ENCODE results near the gene KCTD5.

The KCTD5 gene

DNA sequence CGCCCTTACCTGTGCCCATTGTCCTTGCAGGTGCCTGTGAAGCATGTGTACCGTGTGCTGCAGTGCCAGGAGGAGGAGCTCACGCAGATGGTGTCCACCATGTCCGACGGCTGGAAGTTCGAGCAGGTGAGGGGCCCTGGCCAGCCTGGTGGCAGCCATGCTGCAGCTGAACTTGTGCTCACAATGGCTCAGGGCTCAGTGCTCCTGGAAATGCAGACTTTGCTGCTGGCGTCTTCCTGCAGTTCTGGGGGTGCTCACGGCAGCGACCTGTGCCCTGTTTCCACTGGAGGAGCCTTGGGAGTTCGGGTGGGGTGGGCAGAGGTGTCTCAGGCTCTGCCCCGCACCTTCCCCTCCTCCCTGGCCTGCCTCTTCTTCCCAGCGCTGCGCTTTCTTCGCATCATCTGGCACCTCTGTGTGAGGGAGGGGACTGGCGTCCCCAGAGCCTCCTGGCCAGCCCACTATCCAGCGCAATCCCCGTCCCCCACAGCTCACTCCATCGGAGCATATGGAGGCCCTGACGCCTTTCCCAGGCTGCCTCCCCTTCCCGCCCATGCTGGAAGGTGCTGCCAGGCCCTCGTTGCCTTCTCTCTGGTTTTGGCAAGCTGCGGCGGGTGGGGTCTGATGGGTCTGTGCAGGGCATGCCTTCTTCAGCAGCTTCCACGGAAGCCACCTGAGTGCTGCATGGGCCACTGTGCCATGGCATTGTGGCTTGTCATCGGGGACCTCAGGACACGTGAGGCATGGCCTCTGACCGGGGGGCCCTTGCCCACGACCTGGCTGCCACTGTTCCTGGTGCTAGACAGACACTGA, 17.7 kb downstream of the KCTD5 start:
- Histone ChIP-seq H3K9me3 (ENCODE audit: control insufficient read depth, insufficient read depth, low read length) (no peaks in the 10 kb centered on the region), H3K4me1 (ENCODE audit: control insufficient read depth, insufficient read depth, low read length) (no peaks in the 10 kb centered on the region), H3K4me3 (ENCODE audit: low read depth, low read length) (no peak overlapping the region), H3K9ac (ENCODE audit: low read depth, low read length) (no peak overlapping the region), H3K27me3 (ENCODE audit: control insufficient read depth, insufficient read depth, low read length) (no peaks in the 10 kb centered on the region), H3K27ac (ENCODE audit: low read depth, low read length) (no peak overlapping the region), H3K36me3 (ENCODE audit: control insufficient read depth, insufficient read depth, low read length) (peaks cover 66% of the 10 kb centered on the region)

DNA sequence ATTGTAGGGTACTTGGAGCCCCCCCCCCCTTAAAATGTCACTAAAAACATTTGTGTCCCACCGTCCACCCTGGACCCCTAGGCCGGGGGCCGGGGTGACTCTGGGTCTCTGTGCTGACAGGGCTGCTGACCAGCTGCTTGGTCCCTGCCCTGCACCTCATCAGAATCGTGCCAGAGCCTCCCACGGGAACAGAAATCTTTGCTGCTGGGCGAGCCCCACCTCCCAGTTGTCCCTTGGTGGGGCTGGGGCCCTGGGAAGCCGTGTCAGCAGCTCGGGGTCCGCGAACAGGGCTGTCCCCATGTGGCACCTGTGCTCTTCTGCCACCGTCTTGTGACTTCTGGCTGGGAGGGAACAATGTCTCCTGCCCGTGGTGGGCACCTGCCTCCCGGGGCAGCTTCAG, 18.5 kb downstream of the KCTD5 start:
- Histone ChIP-seq H3K27ac (ENCODE audit: low read depth, low read length) (no peak overlapping the region), H3K27me3 (ENCODE audit: control insufficient read depth, insufficient read depth, low read length) (no peaks in the 10 kb centered on the region), H3K4me3 (ENCODE audit: low read depth, low read length) (no peak overlapping the region), H3K9me3 (ENCODE audit: control insufficient read depth, insufficient read depth, low read length) (no peaks in the 10 kb centered on the region), H3K9ac (ENCODE audit: low read depth, low read length) (no peak overlapping the region), H3K4me1 (ENCODE audit: control insufficient read depth, insufficient read depth, low read length) (no peaks in the 10 kb centered on the region), H3K36me3 (ENCODE audit: control insufficient read depth, insufficient read depth, low read length) (peaks cover 73% of the 10 kb centered on the region)

- no peak overlapping the region for H3K27ac ChIP-seq (ENCODE audit: low read depth, low read length)
- H3K4me1 ChIP-seq (ENCODE audit: control insufficient read depth, insufficient read depth, low read length), result no peaks in the 10 kb centered on the region
- peaks cover 73% of the 10 kb centered on the region for H3K36me3 ChIP-seq (ENCODE audit: control insufficient read depth, insufficient read depth, low read length)
- H3K9me3 ChIP-seq (ENCODE audit: control insufficient read depth, insufficient read depth, low read length), result no peaks in the 10 kb centered on the region
- H3K27me3 ChIP-seq (ENCODE audit: control insufficient read depth, insufficient read depth, low read length), result no peaks in the 10 kb centered on the region
- H3K9ac ChIP-seq (ENCODE audit: low read depth, low read length), result no peak overlapping the region
- H3K4me3 ChIP-seq (ENCODE audit: low read depth, low read length), result no peak overlapping the region
These were observed 18.9 kb downstream of the KCTD5 start for GRCh38 chr16:2701272-2701671.

GRCh38 chr16:2701713-2702437, 19.6 kb downstream of the KCTD5 start:
- H3K4me1 ChIP-seq (ENCODE audit: control insufficient read depth, insufficient read depth, low read length), result no peaks in the 10 kb centered on the region
- H3K36me3 ChIP-seq (ENCODE audit: control insufficient read depth, insufficient read depth, low read length), result peaks cover 73% of the 10 kb centered on the region
- no peaks in the 10 kb centered on the region for H3K27me3 ChIP-seq (ENCODE audit: control insufficient read depth, insufficient read depth, low read length)
- H3K4me3 ChIP-seq (ENCODE audit: low read depth, low read length), result no peak overlapping the region
- no peak overlapping the region for H3K27ac ChIP-seq (ENCODE audit: low read depth, low read length)
- no peak overlapping the region for H3K9ac ChIP-seq (ENCODE audit: low read depth, low read length)
- no peaks in the 10 kb centered on the region for H3K9me3 ChIP-seq (ENCODE audit: control insufficient read depth, insufficient read depth, low read length)

GRCh38 chr16:2702438-2702825, 20.1 kb downstream of the KCTD5 start:
- no peaks in the 10 kb centered on the region for H3K27me3 ChIP-seq (ENCODE audit: control insufficient read depth, insufficient read depth, low read length)
- no peaks in the 10 kb centered on the region for H3K4me1 ChIP-seq (ENCODE audit: control insufficient read depth, insufficient read depth, low read length)
- no peak overlapping the region for H3K27ac ChIP-seq (ENCODE audit: low read depth, low read length)
- peaks cover 73% of the 10 kb centered on the region for H3K36me3 ChIP-seq (ENCODE audit: control insufficient read depth, insufficient read depth, low read length)
- no peak overlapping the region for H3K9ac ChIP-seq (ENCODE audit: low read depth, low read length)
- no peak overlapping the region for H3K4me3 ChIP-seq (ENCODE audit: low read depth, low read length)
- H3K9me3 ChIP-seq (ENCODE audit: control insufficient read depth, insufficient read depth, low read length), result no peaks in the 10 kb centered on the region

DNA sequence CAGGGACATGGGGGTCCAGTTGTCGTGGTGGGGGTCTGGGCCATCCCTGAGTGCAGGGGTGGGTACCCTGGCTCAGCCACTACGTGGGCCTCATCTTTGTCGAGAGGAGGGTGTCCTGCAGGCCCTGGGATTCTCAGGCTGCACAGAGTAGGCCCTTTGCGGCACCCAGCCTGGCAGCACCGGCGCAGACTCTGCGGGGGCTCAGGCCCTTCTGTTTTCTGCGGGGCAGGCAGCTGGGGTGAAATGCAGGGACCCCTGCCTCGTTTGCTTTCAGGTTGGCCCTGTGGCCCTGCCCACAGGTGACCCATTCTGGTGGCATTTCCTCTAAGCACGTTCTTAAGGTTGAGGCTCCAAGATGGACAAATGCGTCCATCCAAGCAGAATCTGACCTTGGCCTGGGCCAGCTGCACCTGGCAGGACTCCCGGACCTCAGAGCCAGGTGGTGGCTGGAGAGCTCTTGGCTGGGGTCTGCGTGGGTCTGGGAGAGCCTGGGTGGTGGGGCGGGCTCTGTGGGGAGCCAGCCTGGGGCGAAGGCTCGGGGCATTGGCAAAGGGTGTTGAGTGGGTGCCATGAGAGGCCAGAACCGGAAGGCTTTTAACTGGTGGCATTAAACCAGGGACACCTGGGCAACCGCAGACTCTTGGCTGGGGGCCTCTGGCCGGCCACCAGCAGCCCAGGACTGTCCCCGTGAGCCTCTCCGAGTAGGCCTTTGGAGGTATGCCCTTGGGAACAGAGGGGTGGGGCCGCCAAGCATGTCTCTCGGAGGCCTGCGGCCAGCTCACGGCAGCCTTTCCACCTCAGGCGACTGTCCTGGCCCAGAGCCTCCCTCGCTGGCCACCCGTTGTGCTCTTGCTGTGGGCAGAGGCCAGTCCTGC, 20.8 kb downstream of the KCTD5 start:
- no peak overlapping the region for H3K27ac ChIP-seq (ENCODE audit: low read depth, low read length)
- H3K9me3 ChIP-seq (ENCODE audit: control insufficient read depth, insufficient read depth, low read length), result no peaks in the 10 kb centered on the region
- H3K36me3 ChIP-seq (ENCODE audit: control insufficient read depth, insufficient read depth, low read length), result peaks cover 73% of the 10 kb centered on the region
- H3K27me3 ChIP-seq (ENCODE audit: control insufficient read depth, insufficient read depth, low read length), result no peaks in the 10 kb centered on the region
- no peaks in the 10 kb centered on the region for H3K4me1 ChIP-seq (ENCODE audit: control insufficient read depth, insufficient read depth, low read length)
- no peak overlapping the region for H3K9ac ChIP-seq (ENCODE audit: low read depth, low read length)
- H3K4me3 ChIP-seq (ENCODE audit: low read depth, low read length), result no peak overlapping the region

- Histone ChIP-seq H3K27me3 (ENCODE audit: control insufficient read depth, insufficient read depth, low read length) (no peaks in the 10 kb centered on the region), H3K4me1 (ENCODE audit: control insufficient read depth, insufficient read depth, low read length) (no peaks in the 10 kb centered on the region), H3K36me3 (ENCODE audit: control insufficient read depth, insufficient read depth, low read length) (peaks cover 69% of the 10 kb centered on the region), H3K27ac (ENCODE audit: low read depth, low read length) (no peak overlapping the region), H3K9ac (ENCODE audit: low read depth, low read length) (no peak overlapping the region), H3K4me3 (ENCODE audit: low read depth, low read length) (no peak overlapping the region), H3K9me3 (ENCODE audit: control insufficient read depth, insufficient read depth, low read length) (no peaks in the 10 kb centered on the region)
These were observed 22.1 kb downstream of the KCTD5 start for GRCh38 chr16:2704166-2704982.

DNA sequence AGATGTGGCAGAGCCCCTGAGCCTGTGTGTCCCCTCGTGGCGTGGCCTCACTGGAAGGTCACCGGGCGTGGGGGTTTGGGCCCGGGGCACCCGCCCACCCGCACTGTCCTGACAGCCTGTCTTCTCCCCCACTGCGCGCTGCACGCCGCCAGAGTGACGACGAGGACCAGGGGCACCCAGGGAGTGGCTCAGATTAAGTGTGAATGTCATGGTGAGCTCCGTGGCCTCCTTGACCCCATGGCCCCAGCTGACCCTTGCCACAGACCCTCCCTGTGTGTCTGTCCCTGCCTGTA, 22.6 kb downstream of the KCTD5 start:
- H3K9ac ChIP-seq (ENCODE audit: low read depth, low read length), result no peak overlapping the region
- H3K9me3 ChIP-seq (ENCODE audit: control insufficient read depth, insufficient read depth, low read length), result no peaks in the 10 kb centered on the region
- no peaks in the 10 kb centered on the region for H3K27me3 ChIP-seq (ENCODE audit: control insufficient read depth, insufficient read depth, low read length)
- H3K4me1 ChIP-seq (ENCODE audit: control insufficient read depth, insufficient read depth, low read length), result no peaks in the 10 kb centered on the region
- peaks cover 64% of the 10 kb centered on the region for H3K36me3 ChIP-seq (ENCODE audit: control insufficient read depth, insufficient read depth, low read length)
- no peak overlapping the region for H3K4me3 ChIP-seq (ENCODE audit: low read depth, low read length)
- no peak overlapping the region for H3K27ac ChIP-seq (ENCODE audit: low read depth, low read length)

GRCh38 chr16:2705351-2705750, 23.0 kb downstream of the KCTD5 start:
- no peaks in the 10 kb centered on the region for H3K9me3 ChIP-seq (ENCODE audit: control insufficient read depth, insufficient read depth, low read length)
- H3K27me3 ChIP-seq (ENCODE audit: control insufficient read depth, insufficient read depth, low read length), result no peaks in the 10 kb centered on the region
- H3K27ac ChIP-seq (ENCODE audit: low read depth, low read length), result no peak overlapping the region
- H3K36me3 ChIP-seq (ENCODE audit: control insufficient read depth, insufficient read depth, low read length), result peaks cover 59% of the 10 kb centered on the region
- no peak overlapping the region for H3K4me3 ChIP-seq (ENCODE audit: low read depth, low read length)
- H3K4me1 ChIP-seq (ENCODE audit: control insufficient read depth, insufficient read depth, low read length), result no peaks in the 10 kb centered on the region
- no peak overlapping the region for H3K9ac ChIP-seq (ENCODE audit: low read depth, low read length)

- H3K9ac ChIP-seq (ENCODE audit: low read depth, low read length), result no peak overlapping the region
- no peaks in the 10 kb centered on the region for H3K9me3 ChIP-seq (ENCODE audit: control insufficient read depth, insufficient read depth, low read length)
- H3K4me1 ChIP-seq (ENCODE audit: control insufficient read depth, insufficient read depth, low read length), result no peaks in the 10 kb centered on the region
- no peak overlapping the region for H3K27ac ChIP-seq (ENCODE audit: low read depth, low read length)
- H3K4me3 ChIP-seq (ENCODE audit: low read depth, low read length), result no peak overlapping the region
- peaks cover 56% of the 10 kb centered on the region for H3K36me3 ChIP-seq (ENCODE audit: control insufficient read depth, insufficient read depth, low read length)
- no peaks in the 10 kb centered on the region for H3K27me3 ChIP-seq (ENCODE audit: control insufficient read depth, insufficient read depth, low read length)
These were observed 23.8 kb downstream of the KCTD5 start for GRCh38 chr16:2706085-2706484.
